Measurements from ENCODE around the gene EXOC3L1. TPM values are rescaled to one million over a fixed set of nuclear protein-coding genes. Genes with fewer than 3 reads are reported as not detected.

EXOC3L1 gene
- total and polyA plus RNA-seq, 2 of the 13 experiments (the other 11 are each of a cell fraction or from before 2014, with no cell fraction given), result 0.12 TPM; not detected in 1

- TF ChIP-seq ESRRA (CRISPR knock-in tag; IDR thresholded peaks at IDR 0.05; ENCODE audit: low read depth) (no peak; the same call in 1 of the 2 replicates), PHF8 (CRISPR knock-in tag; IDR thresholded peaks at IDR 0.05) (peak; percentile 36; the same call in 1 of the 2 replicates), KLF11 (CRISPR knock-in tag; IDR thresholded peaks at IDR 0.05) (no peak), BORCS8-MEF2B (CRISPR knock-in tag; IDR thresholded peaks at IDR 0.05) (peak; percentile 52; the same call in 1 of the 2 replicates), ELK4 (CRISPR knock-in tag; IDR thresholded peaks at IDR 0.05; ENCODE audit: borderline replicate concordance) (no peak), PHF20 (CRISPR knock-in tag; IDR thresholded peaks at IDR 0.05) (peak; percentile 27; the same call in 1 of the 2 replicates), ZNF589 (CRISPR knock-in tag; conservative IDR thresholded peaks at IDR 0.05) (no peak), TCF12 (IDR thresholded peaks at IDR 0.05) (no peak), TCF12 (CRISPR knock-in tag; IDR thresholded peaks at IDR 0.05) (0 out of 2 replicates have a peak, but pooled peaks have one; percentile 81), PRDM15 (CRISPR knock-in tag; IDR thresholded peaks at IDR 0.05) (0 out of 2 replicates have a peak, but pooled peaks have one; percentile 36), ZNF263 (CRISPR knock-in tag; IDR thresholded peaks at IDR 0.05) (peak; percentile 66), PRDM10 (CRISPR knock-in tag; IDR thresholded peaks at IDR 0.05; ENCODE audit: low read depth) (no peak), DPF2 (CRISPR knock-in tag; IDR thresholded peaks at IDR 0.05; ENCODE audit: borderline replicate concordance, low read depth) (no peak), ZFYVE20 (CRISPR knock-in tag; IDR thresholded peaks at IDR 0.05; ENCODE audit: borderline replicate concordance, low read depth) (no peak), ZNF598 (CRISPR knock-in tag; IDR thresholded peaks at IDR 0.05; ENCODE audit: borderline replicate concordance) (no peak)
- TF ChIP-seq, protein P1, sequence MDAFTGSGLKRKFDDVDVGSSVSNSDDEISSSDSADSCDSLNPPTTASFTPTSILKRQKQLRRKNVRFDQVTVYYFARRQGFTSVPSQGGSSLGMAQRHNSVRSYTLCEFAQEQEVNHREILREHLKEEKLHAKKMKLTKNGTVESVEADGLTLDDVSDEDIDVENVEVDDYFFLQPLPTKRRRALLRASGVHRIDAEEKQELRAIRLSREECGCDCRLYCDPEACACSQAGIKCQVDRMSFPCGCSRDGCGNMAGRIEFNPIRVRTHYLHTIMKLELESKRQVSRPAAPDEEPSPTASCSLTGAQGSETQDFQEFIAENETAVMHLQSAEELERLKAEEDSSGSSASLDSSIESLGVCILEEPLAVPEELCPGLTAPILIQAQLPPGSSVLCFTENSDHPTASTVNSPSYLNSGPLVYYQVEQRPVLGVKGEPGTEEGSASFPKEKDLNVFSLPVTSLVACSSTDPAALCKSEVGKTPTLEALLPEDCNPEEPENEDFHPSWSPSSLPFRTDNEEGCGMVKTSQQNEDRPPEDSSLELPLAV (CRISPR knock-in tag; conservative IDR thresholded peaks at IDR 0.05; ENCODE audit: low read depth), result no peak
- TF ChIP-seq, protein P2, sequence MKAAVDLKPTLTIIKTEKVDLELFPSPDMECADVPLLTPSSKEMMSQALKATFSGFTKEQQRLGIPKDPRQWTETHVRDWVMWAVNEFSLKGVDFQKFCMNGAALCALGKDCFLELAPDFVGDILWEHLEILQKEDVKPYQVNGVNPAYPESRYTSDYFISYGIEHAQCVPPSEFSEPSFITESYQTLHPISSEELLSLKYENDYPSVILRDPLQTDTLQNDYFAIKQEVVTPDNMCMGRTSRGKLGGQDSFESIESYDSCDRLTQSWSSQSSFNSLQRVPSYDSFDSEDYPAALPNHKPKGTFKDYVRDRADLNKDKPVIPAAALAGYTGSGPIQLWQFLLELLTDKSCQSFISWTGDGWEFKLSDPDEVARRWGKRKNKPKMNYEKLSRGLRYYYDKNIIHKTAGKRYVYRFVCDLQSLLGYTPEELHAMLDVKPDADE (CRISPR knock-in tag; IDR thresholded peaks at IDR 0.05), result no peak
Measured at GRCh38 chr16:67155295-67156142, 34.4 kb downstream of the EXOC3L1 start (continued).

Data from HepG2 (cell line).